HepG2 (cell line): ENCODE data around the gene ARHGAP35. TPM values are rescaled to one million over a fixed set of nuclear protein-coding genes. Genes with fewer than 3 reads are reported as not detected.

Experiments
- FOXJ3 ChIP-seq: sonication (generic); formaldehyde crosslinking; IDR thresholded peaks from 2 replicates; pipeline ENCODE4 v1.4.0; 2020; ENCODE audit warnings: missing genetic modification reagents, mild to moderate bottlenecking, borderline replicate concordance
- NAIF1 ChIP-seq: sonication (generic); formaldehyde crosslinking; IDR thresholded peaks from 2 replicates; pipeline ENCODE4 v1.5.0; 2020; ENCODE audit warnings: mild to moderate bottlenecking, missing genetic modification reagents, borderline replicate concordance
- RBAK ChIP-seq: sonication (generic); formaldehyde crosslinking; IDR thresholded peaks from 2 replicates; pipeline ENCODE4 v1.5.1; 2020; ENCODE audit warnings: mild to moderate bottlenecking, missing genetic modification reagents
- SMAD1 ChIP-seq: sonication (generic); formaldehyde crosslinking; IDR thresholded peaks from 2 replicates; pipeline ENCODE4 v1.4.0; 2020; ENCODE audit warnings: missing genetic modification reagents, low read depth, mild to moderate bottlenecking, borderline replicate concordance
- STAT5B ChIP-seq: sonication (generic); formaldehyde crosslinking; IDR thresholded peaks from 2 replicates; pipeline ENCODE4 v1.4.0; 2020; ENCODE audit warnings: missing genetic modification reagents
- YEATS4 ChIP-seq: sonication (generic); formaldehyde crosslinking; IDR thresholded peaks from 2 replicates; pipeline ENCODE4 v1.4.0; 2020; ENCODE audit warnings: missing genetic modification reagents, borderline replicate concordance
- ZNF24 ChIP-seq: fragments of 450-650 bp; IDR thresholded peaks from 2 replicates; pipeline ENCODE4 v1.6.1; 2017; ENCODE audit warnings: antibody characterized with exemption, mild to moderate bottlenecking
- ZNF431 ChIP-seq: sonication (generic); formaldehyde crosslinking; IDR thresholded peaks from 2 replicates; pipeline ENCODE4 v1.9.0; 2022; ENCODE audit warnings: missing genetic modification reagents, low read depth, mild to moderate bottlenecking, borderline replicate concordance
- ZNF703 ChIP-seq: sonication (generic); formaldehyde crosslinking; IDR thresholded peaks from 2 replicates; pipeline ENCODE4 v1.5.1; 2020; ENCODE audit warnings: missing genetic modification reagents, mild to moderate bottlenecking, moderate library complexity, borderline replicate concordance
- ZNF777 ChIP-seq: sonication (generic); formaldehyde crosslinking; IDR thresholded peaks from 2 replicates; pipeline ENCODE4 v1.4.0; 2020; ENCODE audit warnings: missing genetic modification reagents
- polyA plus RNA-seq, 8 experiments: library from polyadenylated mRNA; depleted of rRNA in 3 of 8; stranded (reverse) in 7 of 8; unstranded in 1 of 8; fragments of >200 nt; fragmentation: Illumina TruSeq in 4 of 8; extraction: Trizol in 4 of 8; gene quantifications; 2 replicates each; pipeline versions ENCODE4 v1.2.1 to v1.2.3, GENCODE V29; 2011 to 2016; ENCODE audit warnings: low read depth in 4 of 8, missing spikeins in 1 of 8, mixed read lengths in 1 of 8; ENCODE audit not compliant: insufficient read depth in 1 of 8
- total RNA-seq, 5 experiments: library from RNA; depleted of rRNA; stranded (reverse); fragments of >200 nt; fragmentation: Illumina TruSeq; extraction: Trizol; gene quantifications; 2 replicates each; pipeline ENCODE4 v1.2.3, GENCODE V29; 2016; ENCODE audit warnings: low read depth in 1 of 5
- TF ChIP-seq, protein P1 (sequence below): sonication (generic); formaldehyde crosslinking; IDR thresholded peaks from 2 replicates; pipeline ENCODE4 v1.4.0; 2020; ENCODE audit warnings: missing genetic modification reagents
- TF ChIP-seq, protein P2 (sequence below): sonication (generic); formaldehyde crosslinking; IDR thresholded peaks from 2 replicates; pipeline ENCODE4 v1.5.0; 2020; ENCODE audit warnings: mild to moderate bottlenecking, missing genetic modification reagents
- TF ChIP-seq, protein P3 (sequence below): sonication (generic); IDR thresholded peaks from 2 replicates; pipeline ENCODE4 v1.6.1; 2016; ENCODE audit warnings: low read depth, borderline replicate concordance
- TF ChIP-seq, protein P4 (sequence below): sonication (generic); formaldehyde crosslinking; IDR thresholded peaks from 2 replicates; pipeline ENCODE4 v1.8.1; 2023; ENCODE audit warnings: mild to moderate bottlenecking, missing genetic modification reagents
- TF ChIP-seq, protein P5 (sequence below): IDR thresholded peaks from 2 replicates; pipeline ENCODE4 v1.6.1; 2016; ENCODE audit warnings: missing biosample characterization, missing genetic modification reagents, low read depth

ARHGAP35 gene
- total and polyA plus RNA-seq, 2 of the 13 experiments (the other 11 are each of a cell fraction or from before 2014, with no cell fraction given), result 30.1 to 30.2 TPM

DNA sequence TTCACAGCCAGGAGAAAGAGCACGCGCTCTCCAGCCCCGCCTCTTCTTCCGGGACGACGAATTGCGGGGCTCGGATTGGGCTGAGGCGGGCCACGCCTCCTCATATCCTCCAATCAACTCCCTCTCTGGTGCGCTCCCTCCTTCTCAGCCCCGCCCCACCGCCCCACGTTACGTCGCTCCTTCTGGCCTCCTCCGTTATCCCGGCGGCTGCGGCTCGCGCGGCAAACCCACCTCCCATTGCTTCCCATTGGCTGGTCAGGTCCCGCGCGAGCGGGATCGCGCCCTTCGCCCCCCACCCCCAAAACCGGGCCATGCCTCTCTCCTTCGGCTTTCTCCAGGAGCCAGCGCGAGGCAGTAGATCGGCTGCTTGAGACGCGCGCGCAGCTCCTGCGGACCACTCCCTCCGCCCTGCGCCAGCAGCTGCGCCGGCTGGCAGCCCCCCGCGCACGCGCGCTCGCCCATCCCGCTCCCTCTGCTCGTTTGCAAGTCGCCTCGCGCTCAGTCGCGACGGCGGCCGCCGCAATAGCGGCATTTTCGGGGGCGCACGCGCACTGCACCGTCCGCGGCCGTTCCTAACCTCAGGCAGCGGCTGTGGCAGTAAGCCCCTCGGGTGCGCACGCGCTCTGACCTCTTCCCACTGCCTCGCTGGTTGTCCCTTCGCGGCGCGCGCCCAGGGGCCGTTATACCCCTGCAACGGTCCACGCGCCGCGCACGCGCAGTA lies 512 bp upstream of the ARHGAP35 start (continued):
- TF ChIP-seq FOXJ3 (CRISPR knock-in tag) (0 out of 2 replicates have a peak, but pooled peaks have one; percentile 9), ZNF777 (CRISPR knock-in tag) (peak; percentile 85; the same call in 1 of the 2 replicates), YEATS4 (CRISPR knock-in tag) (peak; percentile 92), NAIF1 (no peak; the same call in none of the 2 replicates), SMAD1 (no peak), ZNF703 (CRISPR knock-in tag) (peak; percentile 88), ZNF431 (CRISPR knock-in tag) (no peak; the same call in 1 of the 2 replicates), STAT5B (CRISPR knock-in tag) (no peak), ZNF24 (no peak), RBAK (CRISPR knock-in tag) (no peak)
- TF ChIP-seq, protein P1, sequence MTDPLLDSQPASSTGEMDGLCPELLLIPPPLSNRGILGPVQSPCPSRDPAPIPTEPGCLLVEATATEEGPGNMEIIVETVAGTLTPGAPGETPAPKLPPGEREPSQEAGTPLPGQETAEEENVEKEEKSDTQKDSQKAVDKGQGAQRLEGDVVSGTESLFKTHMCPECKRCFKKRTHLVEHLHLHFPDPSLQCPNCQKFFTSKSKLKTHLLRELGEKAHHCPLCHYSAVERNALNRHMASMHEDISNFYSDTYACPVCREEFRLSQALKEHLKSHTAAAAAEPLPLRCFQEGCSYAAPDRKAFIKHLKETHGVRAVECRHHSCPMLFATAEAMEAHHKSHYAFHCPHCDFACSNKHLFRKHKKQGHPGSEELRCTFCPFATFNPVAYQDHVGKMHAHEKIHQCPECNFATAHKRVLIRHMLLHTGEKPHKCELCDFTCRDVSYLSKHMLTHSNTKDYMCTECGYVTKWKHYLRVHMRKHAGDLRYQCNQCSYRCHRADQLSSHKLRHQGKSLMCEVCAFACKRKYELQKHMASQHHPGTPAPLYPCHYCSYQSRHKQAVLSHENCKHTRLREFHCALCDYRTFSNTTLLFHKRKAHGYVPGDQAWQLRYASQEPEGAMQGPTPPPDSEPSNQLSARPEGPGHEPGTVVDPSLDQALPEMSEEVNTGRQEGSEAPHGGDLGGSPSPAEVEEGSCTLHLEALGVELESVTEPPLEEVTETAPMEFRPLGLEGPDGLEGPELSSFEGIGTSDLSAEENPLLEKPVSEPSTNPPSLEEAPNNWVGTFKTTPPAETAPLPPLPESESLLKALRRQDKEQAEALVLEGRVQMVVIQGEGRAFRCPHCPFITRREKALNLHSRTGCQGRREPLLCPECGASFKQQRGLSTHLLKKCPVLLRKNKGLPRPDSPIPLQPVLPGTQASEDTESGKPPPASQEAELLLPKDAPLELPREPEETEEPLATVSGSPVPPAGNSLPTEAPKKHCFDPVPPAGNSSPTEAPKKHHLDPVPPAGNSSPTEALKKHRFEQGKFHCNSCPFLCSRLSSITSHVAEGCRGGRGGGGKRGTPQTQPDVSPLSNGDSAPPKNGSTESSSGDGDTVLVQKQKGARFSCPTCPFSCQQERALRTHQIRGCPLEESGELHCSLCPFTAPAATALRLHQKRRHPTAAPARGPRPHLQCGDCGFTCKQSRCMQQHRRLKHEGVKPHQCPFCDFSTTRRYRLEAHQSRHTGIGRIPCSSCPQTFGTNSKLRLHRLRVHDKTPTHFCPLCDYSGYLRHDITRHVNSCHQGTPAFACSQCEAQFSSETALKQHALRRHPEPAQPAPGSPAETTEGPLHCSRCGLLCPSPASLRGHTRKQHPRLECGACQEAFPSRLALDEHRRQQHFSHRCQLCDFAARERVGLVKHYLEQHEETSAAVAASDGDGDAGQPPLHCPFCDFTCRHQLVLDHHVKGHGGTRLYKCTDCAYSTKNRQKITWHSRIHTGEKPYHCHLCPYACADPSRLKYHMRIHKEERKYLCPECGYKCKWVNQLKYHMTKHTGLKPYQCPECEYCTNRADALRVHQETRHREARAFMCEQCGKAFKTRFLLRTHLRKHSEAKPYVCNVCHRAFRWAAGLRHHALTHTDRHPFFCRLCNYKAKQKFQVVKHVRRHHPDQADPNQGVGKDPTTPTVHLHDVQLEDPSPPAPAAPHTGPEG (CRISPR knock-in tag), result peak; percentile 85
- TF ChIP-seq, protein P2, sequence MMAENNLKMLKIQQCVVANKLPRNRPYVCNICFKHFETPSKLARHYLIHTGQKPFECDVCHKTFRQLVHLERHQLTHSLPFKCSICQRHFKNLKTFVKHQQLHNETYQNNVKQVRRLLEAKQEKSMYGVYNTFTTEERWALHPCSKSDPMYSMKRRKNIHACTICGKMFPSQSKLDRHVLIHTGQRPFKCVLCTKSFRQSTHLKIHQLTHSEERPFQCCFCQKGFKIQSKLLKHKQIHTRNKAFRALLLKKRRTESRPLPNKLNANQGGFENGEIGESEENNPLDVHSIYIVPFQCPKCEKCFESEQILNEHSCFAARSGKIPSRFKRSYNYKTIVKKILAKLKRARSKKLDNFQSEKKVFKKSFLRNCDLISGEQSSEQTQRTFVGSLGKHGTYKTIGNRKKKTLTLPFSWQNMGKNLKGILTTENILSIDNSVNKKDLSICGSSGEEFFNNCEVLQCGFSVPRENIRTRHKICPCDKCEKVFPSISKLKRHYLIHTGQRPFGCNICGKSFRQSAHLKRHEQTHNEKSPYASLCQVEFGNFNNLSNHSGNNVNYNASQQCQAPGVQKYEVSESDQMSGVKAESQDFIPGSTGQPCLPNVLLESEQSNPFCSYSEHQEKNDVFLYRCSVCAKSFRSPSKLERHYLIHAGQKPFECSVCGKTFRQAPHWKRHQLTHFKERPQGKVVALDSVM, result 0 out of 2 replicates have a peak, but pooled peaks have one; percentile 1
- TF ChIP-seq, protein P3, sequence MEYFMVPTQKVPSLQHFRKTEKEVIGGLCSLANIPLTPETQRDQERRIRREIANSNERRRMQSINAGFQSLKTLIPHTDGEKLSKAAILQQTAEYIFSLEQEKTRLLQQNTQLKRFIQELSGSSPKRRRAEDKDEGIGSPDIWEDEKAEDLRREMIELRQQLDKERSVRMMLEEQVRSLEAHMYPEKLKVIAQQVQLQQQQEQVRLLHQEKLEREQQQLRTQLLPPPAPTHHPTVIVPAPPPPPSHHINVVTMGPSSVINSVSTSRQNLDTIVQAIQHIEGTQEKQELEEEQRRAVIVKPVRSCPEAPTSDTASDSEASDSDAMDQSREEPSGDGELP, result peak; percentile 9; the same call in 1 of the 2 replicates
- TF ChIP-seq, protein P4, sequence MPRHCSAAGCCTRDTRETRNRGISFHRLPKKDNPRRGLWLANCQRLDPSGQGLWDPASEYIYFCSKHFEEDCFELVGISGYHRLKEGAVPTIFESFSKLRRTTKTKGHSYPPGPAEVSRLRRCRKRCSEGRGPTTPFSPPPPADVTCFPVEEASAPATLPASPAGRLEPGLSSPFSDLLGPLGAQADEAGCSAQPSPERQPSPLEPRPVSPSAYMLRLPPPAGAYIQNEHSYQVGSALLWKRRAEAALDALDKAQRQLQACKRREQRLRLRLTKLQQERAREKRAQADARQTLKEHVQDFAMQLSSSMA (CRISPR knock-in tag), result peak; percentile 33; the same call in 1 of the 2 replicates
- TF ChIP-seq, protein P5, sequence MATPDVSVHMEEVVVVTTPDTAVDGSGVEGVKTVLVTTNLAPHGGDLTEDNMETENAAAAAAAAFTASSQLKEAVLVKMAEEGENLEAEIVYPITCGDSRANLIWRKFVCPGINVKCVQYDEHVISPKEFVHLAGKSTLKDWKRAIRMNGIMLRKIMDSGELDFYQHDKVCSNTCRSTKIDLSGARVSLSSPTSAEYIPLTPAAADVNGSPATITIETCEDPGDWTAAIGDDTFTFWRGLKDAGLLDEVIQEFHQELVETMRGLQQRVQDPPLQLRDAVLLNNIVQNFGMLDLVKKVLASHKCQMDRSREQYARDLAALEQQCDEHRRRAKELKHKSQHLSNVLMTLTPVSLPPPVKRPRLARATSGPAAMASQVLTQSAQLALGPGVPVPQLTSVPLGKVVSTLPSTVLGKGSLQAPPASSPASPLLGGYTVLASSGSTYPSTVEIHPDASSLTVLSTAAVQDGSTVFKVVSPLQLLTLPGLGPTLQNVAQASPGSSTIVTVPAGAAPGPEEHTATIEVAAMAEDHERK, result peak; percentile 63
